BLaER1 treated with 17β-estradiol and CSF1 and Interleukin-3, amounts not matched to agents 10 nM and 100 nM (cell line): ENCODE results near the gene XIAP.
A peak's percentile ranks its signal among the peaks of the same experiment; 100 is the strongest.

Source experiments
- H3K27ac ChIP-seq, 11 experiments: shearing (Covaris generic); formaldehyde crosslinking; 2 replicates each; pipeline ENCODE4 v1.8.1; 2022
- H3K27me3 ChIP-seq, 11 experiments: shearing (Covaris generic); formaldehyde crosslinking; 2 replicates each; pipeline ENCODE4 v1.8.1; 2022
- H3K36me3 ChIP-seq, 11 experiments: shearing (Covaris generic); formaldehyde crosslinking; 2 replicates each; pipeline ENCODE4 v1.8.1; 2022
- H3K4me1 ChIP-seq, 10 experiments: shearing (Covaris generic); formaldehyde crosslinking; 2 replicates each; pipeline ENCODE4 v1.8.1; 2022
- H3K4me2 ChIP-seq, 11 experiments: shearing (Covaris generic); formaldehyde crosslinking; 2 replicates each; pipeline ENCODE4 v1.8.1; 2022
- H3K4me3 ChIP-seq, 10 experiments: shearing (Covaris generic); formaldehyde crosslinking; 2 replicates each; pipeline ENCODE4 v1.8.1; 2022
- H3K9ac ChIP-seq, 11 experiments: shearing (Covaris generic); formaldehyde crosslinking; 2 replicates each; pipeline ENCODE4 v1.8.1; 2022
- H3K9me3 ChIP-seq, 11 experiments: shearing (Covaris generic); formaldehyde crosslinking; replicated peaks in 1 of 11; 2 replicates each; pipeline ENCODE4 v1.8.1; 2022
- H4K20me1 ChIP-seq, 11 experiments: shearing (Covaris generic); formaldehyde crosslinking; 2 replicates each; pipeline ENCODE4 v1.8.1; 2022
- Cebpa-rat ChIP-seq, 11 experiments: shearing (Covaris generic); IDR thresholded peaks; 2 replicates each; pipeline ENCODE4 v1.8.1; 2022

XIAP gene

GRCh38 chrX:123860983-123861382, 1.1 kb downstream of the XIAP start:
- H3K36me3 ChIP-seq: peaks cover 0 to 10% (median 4%) of the 10 kb centered on the region in 11 experiments; a peak in 5 of 22 replicates
- peak overlapping the region; percentile 92 to 97 (median 94) for H3K27ac ChIP-seq
- H3K9me3 ChIP-seq: peaks cover 0 to 9% (median 0%) of the 10 kb centered on the region in 11 experiments; a peak in 5 of 22 replicates
- no peak for TF ChIP-seq Cebpa-rat (IDR thresholded peaks at IDR 0.05)
- H3K4me3 ChIP-seq: peak overlapping the region; percentile 57 to 77 (median 70)
- peaks cover 4 to 20% (median 8%) of the 10 kb centered on the region in 10 experiments; a peak in 13 of 20 replicates for H3K4me1 ChIP-seq
- H3K4me2 ChIP-seq: peak overlapping the region; percentile 56 to 78 (median 70)
- H3K27me3 ChIP-seq: peaks cover 0 to 16% (median 0%) of the 10 kb centered on the region in 11 experiments; a peak in 4 of 22 replicates
- H4K20me1 ChIP-seq: no peaks in the 10 kb centered on the region; a peak in 1 of 22 replicates
- peak overlapping the region; percentile 89 to 97 (median 93) for H3K9ac ChIP-seq

DNA sequence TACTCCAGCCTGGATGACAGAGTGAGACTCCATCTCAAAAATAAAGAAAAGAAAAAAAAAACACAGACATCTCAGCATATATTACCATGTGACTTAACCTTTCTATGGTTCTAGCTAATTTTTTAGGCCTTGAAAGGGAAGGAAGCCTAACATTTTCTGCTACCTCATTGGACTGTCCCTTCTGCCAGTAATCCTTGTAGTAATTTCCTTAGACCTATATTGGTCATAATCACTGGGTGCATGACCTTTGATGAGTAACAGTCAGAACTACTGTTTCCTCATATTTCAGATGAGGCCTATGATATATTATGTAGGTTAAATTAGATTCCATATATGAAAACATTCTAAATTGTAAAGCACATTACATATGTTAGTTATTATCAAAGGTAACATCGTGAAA, 9.6 kb downstream of the XIAP start:
- Histone ChIP-seq H4K20me1 (peaks cover 0 to 33% (median 9%) of the 10 kb centered on the region in 11 experiments; a peak in 7 of 22 replicates), H3K27me3 (no peaks in the 10 kb centered on the region), H3K4me1 (peaks cover 0 to 66% (median 38%) of the 10 kb centered on the region in 10 experiments; a peak in 14 of 20 replicates), H3K9ac (peak overlapping the region in 3 of 11 experiments; percentile 23 to 49 (median 31); a peak in 2 of 22 replicates), H3K27ac (peak overlapping the region in 5 of 11 experiments; percentile 17 to 73 (median 64); a peak in 8 of 22 replicates), H3K4me2 (peak overlapping the region in 6 of 11 experiments; percentile 17 to 64 (median 42); a peak in 8 of 22 replicates), H3K36me3 (peaks cover 0 to 28% (median 14%) of the 10 kb centered on the region in 11 experiments; a peak in 12 of 22 replicates), H3K9me3 (peaks cover 0 to 5% (median 0%) of the 10 kb centered on the region in 11 experiments; a peak in 2 of 22 replicates), H3K4me3 (no peak overlapping the region)
- TF ChIP-seq Cebpa-rat (IDR thresholded peaks at IDR 0.05): no peak

DNA sequence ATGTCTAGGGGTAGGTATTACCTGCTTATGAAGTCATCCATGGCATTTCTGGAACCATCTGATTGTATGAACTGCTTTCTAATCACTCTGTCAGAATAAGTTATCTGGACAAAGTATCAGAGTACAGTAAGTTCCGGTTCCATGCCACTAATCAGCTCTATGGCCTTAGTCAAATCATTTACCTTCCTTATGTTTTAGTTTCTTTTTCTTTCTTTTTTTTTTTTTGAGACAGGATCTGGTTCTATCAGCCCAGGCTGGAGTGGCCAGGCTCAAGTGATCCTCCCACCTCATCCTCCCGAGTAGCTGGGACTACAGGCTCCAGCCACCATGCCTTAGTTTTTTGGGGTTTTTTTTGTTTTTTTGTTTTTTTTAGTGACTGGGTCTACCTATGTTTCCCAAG, 11.5 kb downstream of the XIAP start:
- Histone ChIP-seq H3K9me3 (peaks cover 0 to 5% (median 0%) of the 10 kb centered on the region in 11 experiments; a peak in 2 of 22 replicates), H3K4me2 (peak overlapping the region in 5 of 11 experiments; percentile 13 to 64 (median 32); a peak in 4 of 22 replicates), H3K27me3 (no peaks in the 10 kb centered on the region), H4K20me1 (peaks cover 0 to 34% (median 9%) of the 10 kb centered on the region in 11 experiments; a peak in 7 of 22 replicates), H3K9ac (no peak overlapping the region), H3K36me3 (peaks cover 0 to 29% (median 12%) of the 10 kb centered on the region in 11 experiments; a peak in 12 of 22 replicates), H3K4me1 (peaks cover 0 to 78% (median 47%) of the 10 kb centered on the region in 10 experiments; a peak in 16 of 20 replicates), H3K4me3 (no peak overlapping the region), H3K27ac (peak overlapping the region in 4 of 11 experiments; percentile 7 to 73 (median 66); a peak in 3 of 22 replicates)
- TF ChIP-seq Cebpa-rat (IDR thresholded peaks at IDR 0.05): no peak

DNA sequence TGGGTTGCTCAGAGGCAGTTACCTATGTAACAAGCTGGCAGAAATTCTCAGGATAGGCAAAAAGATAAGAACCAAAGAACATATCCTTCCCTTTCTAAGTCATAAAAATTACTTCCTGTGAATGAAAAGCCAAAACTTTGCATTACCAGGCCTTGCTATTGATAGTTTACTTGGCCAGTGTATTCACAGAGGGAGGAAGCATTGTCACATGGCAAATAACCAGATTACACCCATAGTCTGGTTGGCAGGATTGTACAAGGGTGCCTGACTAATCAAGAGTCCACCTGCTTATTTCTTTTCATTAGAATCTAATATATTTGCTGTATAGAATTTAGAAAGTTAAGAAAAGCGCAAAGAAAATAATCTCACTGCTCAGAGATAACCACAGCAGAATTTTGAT, 14.1 kb downstream of the XIAP start:
- TF ChIP-seq Cebpa-rat (IDR thresholded peaks at IDR 0.05): no peak

GRCh38 chrX:123876177-123876576, 16.3 kb downstream of the XIAP start:
- TF ChIP-seq Cebpa-rat (IDR thresholded peaks at IDR 0.05): no peak
- peak overlapping the region in 9 of 11 experiments; percentile 9 to 93 (median 78); a peak in 12 of 22 replicates for H3K4me2 ChIP-seq

More for the DNA sequence above, 14.1 kb downstream of the XIAP start:
- Histone ChIP-seq H3K4me3 (no peak overlapping the region), H3K36me3 (peaks cover 0 to 29% (median 16%) of the 10 kb centered on the region in 11 experiments; a peak in 13 of 22 replicates), H4K20me1 (peaks cover 0 to 49% (median 0%) of the 10 kb centered on the region in 11 experiments; a peak in 6 of 22 replicates), H3K9me3 (peaks cover 0 to 5% (median 0%) of the 10 kb centered on the region in 11 experiments; a peak in 2 of 22 replicates), H3K4me2 (peak overlapping the region in 4 of 11 experiments; percentile 14 to 42 (median 32); a peak in 4 of 22 replicates), H3K4me1 (peaks cover 23 to 94% (median 68%) of the 10 kb centered on the region in 10 experiments), H3K27me3 (no peaks in the 10 kb centered on the region), H3K27ac (peak overlapping the region in 4 of 11 experiments; percentile 2 to 13 (median 4); a peak in 5 of 22 replicates), H3K9ac (no peak overlapping the region)

DNA sequence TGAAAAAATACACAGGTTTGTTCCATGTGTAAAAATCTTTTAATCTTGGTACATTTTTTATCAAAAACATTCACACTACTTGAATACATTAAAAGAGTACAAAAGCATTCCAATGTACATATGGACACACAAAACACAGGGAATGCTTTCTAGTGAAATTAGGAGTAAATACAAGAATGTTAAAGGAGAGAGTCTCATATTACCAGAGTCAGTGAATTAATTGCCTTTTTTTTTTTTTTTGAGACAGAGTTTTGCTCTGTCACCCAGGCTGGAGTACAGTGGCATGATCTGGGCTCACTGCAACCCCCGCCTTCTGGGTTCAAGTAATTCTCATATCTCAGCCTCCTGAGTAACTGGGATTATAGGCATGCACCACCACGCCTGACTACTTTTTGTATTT, 17.0 kb downstream of the XIAP start:
- Histone ChIP-seq H3K27me3 (no peaks in the 10 kb centered on the region), H3K4me3 (no peak overlapping the region), H3K4me1 (peaks cover 28 to 78% (median 62%) of the 10 kb centered on the region in 10 experiments), H3K36me3 (peaks cover 0 to 20% (median 8%) of the 10 kb centered on the region in 11 experiments; a peak in 11 of 22 replicates), H3K27ac (peak overlapping the region in 9 of 11 experiments; percentile 81 to 94 (median 87); a peak in 18 of 22 replicates), H3K4me2 (peak overlapping the region; percentile 60 to 93 (median 78); a peak in 20 of 22 replicates), H4K20me1 (peaks cover 0 to 57% (median 0%) of the 10 kb centered on the region in 11 experiments; a peak in 3 of 22 replicates), H3K9me3 (no peaks in the 10 kb centered on the region; a peak in 2 of 22 replicates), H3K9ac (peak overlapping the region in 3 of 11 experiments; percentile 75 to 76 (median 75); a peak in 4 of 22 replicates)
- no peak for TF ChIP-seq Cebpa-rat (IDR thresholded peaks at IDR 0.05)

More at GRCh38 chrX:123876177-123876576, 16.3 kb downstream of the XIAP start:
- Histone ChIP-seq H3K27ac (peak overlapping the region in 9 of 11 experiments; percentile 36 to 94 (median 87); a peak in 18 of 22 replicates), H3K27me3 (no peaks in the 10 kb centered on the region), H3K9me3 (peaks cover 0 to 1% (median 0%) of the 10 kb centered on the region in 11 experiments; a peak in 2 of 22 replicates), H3K9ac (no peak overlapping the region), H3K4me3 (no peak overlapping the region), H4K20me1 (peaks cover 0 to 51% (median 0%) of the 10 kb centered on the region in 11 experiments; a peak in 3 of 22 replicates), H3K4me1 (peaks cover 28 to 83% (median 63%) of the 10 kb centered on the region in 10 experiments), H3K36me3 (peaks cover 0 to 20% (median 11%) of the 10 kb centered on the region in 11 experiments; a peak in 13 of 22 replicates)

- peak overlapping the region; percentile 65 to 94 (median 81) for H3K4me2 ChIP-seq
- peaks cover 0 to 55% (median 0%) of the 10 kb centered on the region in 11 experiments; a peak in 4 of 22 replicates for H4K20me1 ChIP-seq
- peaks cover 0 to 20% (median 8%) of the 10 kb centered on the region in 11 experiments; a peak in 11 of 22 replicates for H3K36me3 ChIP-seq
- peaks cover 28 to 64% (median 51%) of the 10 kb centered on the region in 10 experiments for H3K4me1 ChIP-seq
- no peaks in the 10 kb centered on the region; a peak in 2 of 22 replicates for H3K9me3 ChIP-seq
- TF ChIP-seq Cebpa-rat (IDR thresholded peaks at IDR 0.05): peak in 5 of 11 experiments; percentile 20 to 97 (median 73); a peak in 8 of 22 replicates
- H3K27me3 ChIP-seq: no peaks in the 10 kb centered on the region
- H3K4me3 ChIP-seq: peak overlapping the region in 7 of 10 experiments; percentile 5 to 39 (median 26); a peak in 11 of 20 replicates
- peak overlapping the region in 10 of 11 experiments; percentile 47 to 78 (median 74); a peak in 20 of 22 replicates for H3K9ac ChIP-seq
- H3K27ac ChIP-seq: peak overlapping the region; percentile 2 to 94 (median 87); a peak in 21 of 22 replicates
These were observed 18.4 kb downstream of the XIAP start for GRCh38 chrX:123878252-123878721.

- Histone ChIP-seq H3K4me2 (no peak overlapping the region), H3K27ac (0 out of 22 replicates have a peak overlapping the region, but pooled peaks of 1 of the 11 experiments have one; percentile 9)
- no peak for TF ChIP-seq Cebpa-rat (IDR thresholded peaks at IDR 0.05)
These were observed 21.5 kb downstream of the XIAP start for GRCh38 chrX:123881330-123881729.

More at GRCh38 chrX:123881330-123881729, 21.5 kb downstream of the XIAP start:
- H3K9ac ChIP-seq: no peak overlapping the region
- peaks cover 28 to 43% (median 35%) of the 10 kb centered on the region in 10 experiments for H3K4me1 ChIP-seq
- no peaks in the 10 kb centered on the region for H3K27me3 ChIP-seq
- H3K9me3 ChIP-seq: no peaks in the 10 kb centered on the region; a peak in 2 of 22 replicates
- peaks cover 7 to 19% (median 11%) of the 10 kb centered on the region in 11 experiments; a peak in 15 of 22 replicates for H3K36me3 ChIP-seq
- H4K20me1 ChIP-seq: peaks cover 0 to 50% (median 5%) of the 10 kb centered on the region in 11 experiments; a peak in 5 of 22 replicates
- H3K4me3 ChIP-seq: no peak overlapping the region
